ENCODE results near the gene SFPQ. TPM values are rescaled to one million over a fixed set of nuclear protein-coding genes. Genes with fewer than 3 reads are reported as not detected.

SFPQ gene
- total and polyA plus RNA-seq, 7 donors, result 51.3 to 124 (median 82.9) TPM

DNA sequence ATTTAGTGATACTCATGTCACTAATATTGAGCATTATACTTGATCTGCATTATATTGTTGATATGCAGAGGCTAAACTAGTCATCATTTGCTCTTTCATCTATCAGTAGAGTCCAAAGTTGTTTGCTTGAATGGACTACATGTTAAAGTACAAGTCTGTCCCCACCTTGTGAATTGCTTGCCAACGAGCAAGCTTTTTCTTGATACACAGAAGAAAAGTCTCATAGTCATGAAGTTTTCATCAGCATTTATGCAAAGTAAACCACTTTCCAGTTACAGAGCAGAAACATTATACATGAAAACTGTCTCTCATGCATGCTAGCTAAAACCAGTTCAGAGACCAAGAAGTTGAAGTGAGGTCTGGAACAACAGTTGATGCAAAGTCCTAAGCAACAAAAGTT, 13.0 kb downstream of the SFPQ start:
- WGBS, 3 donors, result 38 to 47% (median 46%) methylated on average over 1 of the region's 1 CpG
- TF ChIP-seq, protein P1, sequence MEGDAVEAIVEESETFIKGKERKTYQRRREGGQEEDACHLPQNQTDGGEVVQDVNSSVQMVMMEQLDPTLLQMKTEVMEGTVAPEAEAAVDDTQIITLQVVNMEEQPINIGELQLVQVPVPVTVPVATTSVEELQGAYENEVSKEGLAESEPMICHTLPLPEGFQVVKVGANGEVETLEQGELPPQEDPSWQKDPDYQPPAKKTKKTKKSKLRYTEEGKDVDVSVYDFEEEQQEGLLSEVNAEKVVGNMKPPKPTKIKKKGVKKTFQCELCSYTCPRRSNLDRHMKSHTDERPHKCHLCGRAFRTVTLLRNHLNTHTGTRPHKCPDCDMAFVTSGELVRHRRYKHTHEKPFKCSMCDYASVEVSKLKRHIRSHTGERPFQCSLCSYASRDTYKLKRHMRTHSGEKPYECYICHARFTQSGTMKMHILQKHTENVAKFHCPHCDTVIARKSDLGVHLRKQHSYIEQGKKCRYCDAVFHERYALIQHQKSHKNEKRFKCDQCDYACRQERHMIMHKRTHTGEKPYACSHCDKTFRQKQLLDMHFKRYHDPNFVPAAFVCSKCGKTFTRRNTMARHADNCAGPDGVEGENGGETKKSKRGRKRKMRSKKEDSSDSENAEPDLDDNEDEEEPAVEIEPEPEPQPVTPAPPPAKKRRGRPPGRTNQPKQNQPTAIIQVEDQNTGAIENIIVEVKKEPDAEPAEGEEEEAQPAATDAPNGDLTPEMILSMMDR (IDR thresholded peaks at IDR 0.05), result no peak
- ATAC-seq (no peak), DNase-seq (no peak)
- no peaks in the 10 kb centered on the region for H3K9me3 ChIP-seq
- intact Hi-C loops (cut with DNase I), result no loop called here
- H3K4me1 ChIP-seq, result peaks cover 44% of the 10 kb centered on the region
- no peaks in the 10 kb centered on the region for H3K27me3 ChIP-seq (ENCODE audit: insufficient read depth in 3 of 3, low read length in 2 of 3)
- peaks cover 31 to 100% of the 10 kb centered on the region in 2 donors for H3K36me3 ChIP-seq (ENCODE audit: insufficient read depth in 1 of 2, low read depth in 1 of 2)
- H3K27ac ChIP-seq, result no peak overlapping the region
- H3K4me3 ChIP-seq, result no peak overlapping the region

DNA sequence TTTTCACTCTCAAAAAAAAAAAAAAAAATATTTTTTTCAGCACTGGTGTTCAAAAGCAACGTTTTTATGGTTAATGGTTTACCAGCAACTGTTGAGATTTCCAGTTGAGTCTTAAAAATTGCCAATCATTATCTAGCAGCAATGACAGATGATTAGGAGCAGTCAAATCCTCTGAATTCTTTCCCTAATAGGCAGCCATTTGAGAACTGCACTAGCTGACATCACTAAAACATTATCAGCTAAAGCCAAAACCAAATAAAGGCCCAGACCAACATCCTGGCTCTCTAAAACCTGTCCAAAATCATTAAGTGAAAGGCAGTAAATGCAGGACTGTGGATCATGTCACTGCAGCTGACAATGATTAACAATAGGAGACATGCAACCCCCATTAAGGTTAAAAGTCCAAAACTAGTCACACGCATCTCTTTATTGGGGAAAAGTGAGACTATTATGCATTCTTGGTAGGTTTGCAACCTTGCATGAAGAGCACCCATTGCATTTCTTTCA, 14.0 kb downstream of the SFPQ start:
- H3K4me1 ChIP-seq, result peaks cover 40% of the 10 kb centered on the region
- H3K27me3 ChIP-seq (ENCODE audit: insufficient read depth in 3 of 3, low read length in 2 of 3), result no peaks in the 10 kb centered on the region
- peaks cover 25 to 99% of the 10 kb centered on the region in 2 donors for H3K36me3 ChIP-seq (ENCODE audit: insufficient read depth in 1 of 2, low read depth in 1 of 2)
- DNase-seq (no peak), ATAC-seq (peak in 2 of 4 donors; percentile 2 to 14)
- TF ChIP-seq, protein P1 (IDR thresholded peaks at IDR 0.05), result no peak
- H3K9me3 ChIP-seq, result no peaks in the 10 kb centered on the region
- no peak overlapping the region for H3K27ac ChIP-seq
- no peak overlapping the region for H3K4me3 ChIP-seq
- intact Hi-C loops (cut with DNase I), result no loop called here
- 42 to 51% (median 44%) methylated on average over 2 of the region's 2 CpGs for WGBS, 3 donors

DNA sequence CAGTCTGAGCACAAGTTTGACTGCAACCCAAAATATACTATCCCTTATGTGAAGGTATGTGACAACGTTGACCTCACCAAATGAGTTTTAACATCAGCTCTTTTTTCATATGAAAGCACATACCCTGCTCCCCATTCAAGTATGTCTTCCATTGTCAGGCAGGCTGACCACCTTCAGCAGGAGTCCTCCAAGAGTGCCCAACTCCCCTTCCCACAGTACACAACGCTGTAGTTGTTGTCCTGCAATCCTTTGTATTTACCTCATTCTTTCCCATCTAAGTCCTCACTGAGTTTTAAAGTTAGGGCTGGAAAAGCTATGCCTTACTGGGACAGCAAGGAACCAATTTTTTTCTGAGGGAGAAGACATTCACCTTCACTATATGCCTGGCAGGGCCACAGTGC, 14.7 kb downstream of the SFPQ start:
- no peak overlapping the region for H3K27ac ChIP-seq

DNA sequence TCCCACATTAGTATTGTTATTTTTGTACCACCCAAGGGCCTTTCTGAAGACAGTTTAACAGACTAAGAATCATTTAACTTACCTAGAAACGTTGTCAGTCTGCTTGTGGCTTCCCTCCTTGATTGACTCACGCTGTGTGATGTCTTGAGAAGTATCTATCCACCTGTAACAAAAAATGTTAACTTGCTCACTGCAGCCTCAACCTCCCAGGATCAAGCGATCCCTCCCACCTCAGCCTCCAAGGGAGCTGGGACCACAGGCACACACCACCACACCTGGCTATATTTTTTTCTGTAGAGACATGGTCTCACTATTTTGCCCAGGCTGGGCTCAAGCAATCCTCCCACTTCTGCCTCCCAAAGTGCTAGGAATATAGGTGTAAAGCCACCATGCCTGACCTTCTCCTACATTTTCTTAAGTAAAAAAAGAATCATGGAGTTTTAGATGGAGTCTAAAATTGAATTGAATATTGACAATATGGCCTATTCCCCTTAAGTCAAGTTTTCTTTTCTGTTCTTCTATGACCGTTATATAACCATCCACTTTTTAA, 15.6 kb downstream of the SFPQ start:
- Histone ChIP-seq H3K27me3 (ENCODE audit: insufficient read depth in 3 of 3, low read length in 2 of 3) (no peaks in the 10 kb centered on the region), H3K27ac (no peak overlapping the region), H3K4me1 (peaks cover 31% of the 10 kb centered on the region), H3K4me3 (no peak overlapping the region), H3K9me3 (no peaks in the 10 kb centered on the region), H3K36me3 (ENCODE audit: insufficient read depth in 1 of 2, low read depth in 1 of 2) (peaks cover 20 to 83% of the 10 kb centered on the region in 2 donors)
- TF ChIP-seq, protein P1 (IDR thresholded peaks at IDR 0.05), result no peak
- ATAC-seq (no peak), DNase-seq (no peak)
- WGBS, 3 donors, result 90 to 96% (median 93%) methylated on average over 4 of the region's 4 CpGs
- intact Hi-C loops (cut with DNase I), result no loop called here

More for the DNA sequence above, 14.7 kb downstream of the SFPQ start:
- WGBS, 3 donors, result 53 to 67% (median 64%) methylated on average over 2 of the region's 2 CpGs
- intact Hi-C loops (cut with DNase I), result no loop called here
- TF ChIP-seq, protein P1 (IDR thresholded peaks at IDR 0.05), result no peak
- no peak overlapping the region for H3K4me3 ChIP-seq
- DNase-seq (no peak), ATAC-seq (no peak)
- H3K4me1 ChIP-seq, result peaks cover 40% of the 10 kb centered on the region
- peaks cover 25 to 93% of the 10 kb centered on the region in 2 donors for H3K36me3 ChIP-seq (ENCODE audit: insufficient read depth in 1 of 2, low read depth in 1 of 2)
- no peaks in the 10 kb centered on the region for H3K27me3 ChIP-seq (ENCODE audit: insufficient read depth in 3 of 3, low read length in 2 of 3)
- no peaks in the 10 kb centered on the region for H3K9me3 ChIP-seq

DNA sequence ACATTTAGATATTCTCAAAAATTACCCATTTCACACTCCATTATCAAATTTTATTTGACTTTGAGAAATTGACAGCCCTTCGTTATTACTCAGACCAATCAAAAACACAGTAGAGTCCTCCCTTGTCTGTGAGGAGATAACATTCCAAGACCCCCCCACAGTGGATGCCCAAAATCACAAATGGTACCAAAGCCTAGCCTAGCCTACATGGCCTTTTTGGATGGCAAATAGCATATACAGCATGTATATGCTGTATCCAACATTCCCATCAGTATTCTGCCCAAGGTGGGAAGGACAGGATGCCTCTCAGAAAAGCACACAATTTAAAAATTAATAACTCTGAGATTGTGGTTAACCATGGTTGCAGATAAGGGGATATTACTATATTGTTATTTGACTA, 17.3 kb downstream of the SFPQ start:
- H3K4me3 ChIP-seq, result no peak overlapping the region
- H3K9me3 ChIP-seq, result no peaks in the 10 kb centered on the region
- WGBS, 3 donors, result 97 to 100% (median 97%) methylated on average over 1 of the region's 1 CpG
- no peaks in the 10 kb centered on the region for H3K27me3 ChIP-seq (ENCODE audit: insufficient read depth in 3 of 3, low read length in 2 of 3)
- intact Hi-C loops (cut with DNase I), result no loop called here
- H3K27ac ChIP-seq, result no peak overlapping the region
- H3K36me3 ChIP-seq (ENCODE audit: insufficient read depth in 1 of 2, low read depth in 1 of 2), result peaks cover 15 to 66% of the 10 kb centered on the region in 2 donors
- ATAC-seq (no peak), DNase-seq (no peak)
- TF ChIP-seq, protein P1 (IDR thresholded peaks at IDR 0.05), result no peak
- H3K4me1 ChIP-seq, result peaks cover 14% of the 10 kb centered on the region
